Activated T-helper 2 cell treated with anti-CD3 and anti-CD28 coated beads, Interferon-gamma antibody, Interleukin-2, Interleukin-4, amounts not matched to agents 10 μg/mL and 5 μg/mL and 100 μg/mL, durations not matched to agents 14 hours and 24 hours and 36 hours (primary cell): Measurements from ENCODE around the gene OR2S2. TPM values are rescaled to one million over a fixed set of nuclear protein-coding genes. Genes with fewer than 3 reads are reported as not detected.
A peak's percentile ranks its signal among the peaks of the same experiment; 100 is the strongest.

Experiments used
- DNase-seq: peaks from one replicate; pipeline ENCODE4 v3.0.0; 2021; ENCODE audit warnings: low spot score
- H3K27ac Mint-ChIP-seq: one replicate; pipeline ENCODE4 v1.8.0; 2021; ENCODE audit warnings: mixed read lengths
- H3K27me3 Mint-ChIP-seq: one replicate; pipeline ENCODE4 v1.8.0; 2021; ENCODE audit warnings: low read depth, mixed read lengths
- H3K36me3 Mint-ChIP-seq: one replicate; pipeline ENCODE4 v1.8.0; 2021; ENCODE audit warnings: low read depth, mixed read lengths
- H3K4me1 Mint-ChIP-seq: one replicate; pipeline ENCODE4 v1.8.0; 2021; ENCODE audit warnings: low read depth, mixed read lengths
- H3K4me3 Mint-ChIP-seq: one replicate; pipeline ENCODE4 v1.8.0; 2021; ENCODE audit warnings: low read depth, mild to moderate bottlenecking, moderate library complexity, mixed read lengths
- H3K9me3 Mint-ChIP-seq: one replicate; pipeline ENCODE4 v1.8.0; 2021; ENCODE audit warnings: mixed read lengths
- intact Hi-C: fragments of 100-400 bp; cut with micrococcal nuclease; formaldehyde crosslinking; loops from one replicate; pipeline ENCODE4 v1.15.1; 2023
- total RNA-seq: library from RNA; stranded (reverse); gene quantifications from 2 replicates; pipeline ENCODE4 v1.2.3, GENCODE V29; 2022

OR2S2 gene
- total RNA-seq, 1 donor from 2014 or later, result not detected

- Mint-ChIP-seq H3K27ac (no peak overlapping the region), H3K4me1 (peaks cover 1% of the 10 kb centered on the region), H3K27me3 (peaks cover 34% of the 10 kb centered on the region), H3K36me3 (no peaks in the 10 kb centered on the region), H3K4me3 (no peak overlapping the region), H3K9me3 (no peaks in the 10 kb centered on the region)
- no peak for DNase-seq
- intact Hi-C loops, result no loop called here
Measured at GRCh38 chr9:35952526-35953191, 5.3 kb downstream of the OR2S2 start.

GRCh38 chr9:35951736-35952135 lies 6.2 kb downstream of the OR2S2 start:
- intact Hi-C loops, result no loop called here
- no peak overlapping the region for H3K4me3 Mint-ChIP-seq
- H3K36me3 Mint-ChIP-seq, result no peaks in the 10 kb centered on the region
- peaks cover 25% of the 10 kb centered on the region for H3K27me3 Mint-ChIP-seq
- no peaks in the 10 kb centered on the region for H3K9me3 Mint-ChIP-seq
- no peak overlapping the region for H3K27ac Mint-ChIP-seq
- H3K4me1 Mint-ChIP-seq, result peaks cover 1% of the 10 kb centered on the region
- DNase-seq, result no peak

GRCh38 chr9:35948901-35949318 lies 9.0 kb downstream of the OR2S2 start:
- DNase-seq, result no peak

GRCh38 chr9:35948451-35948850 lies 9.5 kb downstream of the OR2S2 start:
- DNase-seq, result no peak
- H3K27me3 Mint-ChIP-seq, result peaks cover 25% of the 10 kb centered on the region
- H3K9me3 Mint-ChIP-seq, result no peaks in the 10 kb centered on the region
- H3K4me3 Mint-ChIP-seq, result no peak overlapping the region
- H3K36me3 Mint-ChIP-seq, result no peaks in the 10 kb centered on the region
- H3K27ac Mint-ChIP-seq, result no peak overlapping the region
- peaks cover 5% of the 10 kb centered on the region for H3K4me1 Mint-ChIP-seq
- intact Hi-C loops, result no loop called here

More at GRCh38 chr9:35948901-35949318, 9.0 kb downstream of the OR2S2 start:
- intact Hi-C loops, result no loop called here
- H3K27ac Mint-ChIP-seq, result no peak overlapping the region
- H3K27me3 Mint-ChIP-seq, result peaks cover 23% of the 10 kb centered on the region
- no peaks in the 10 kb centered on the region for H3K9me3 Mint-ChIP-seq
- H3K36me3 Mint-ChIP-seq, result no peaks in the 10 kb centered on the region
- H3K4me1 Mint-ChIP-seq, result peaks cover 5% of the 10 kb centered on the region
- H3K4me3 Mint-ChIP-seq, result no peak overlapping the region

- Mint-ChIP-seq H3K4me1 (peaks cover 12% of the 10 kb centered on the region), H3K27me3 (peaks cover 15% of the 10 kb centered on the region), H3K9me3 (no peaks in the 10 kb centered on the region), H3K4me3 (no peak overlapping the region), H3K27ac (no peak overlapping the region), H3K36me3 (no peaks in the 10 kb centered on the region)
- DNase-seq, result peak; percentile 40
- intact Hi-C loops, result loop anchor here (1.0 kb wide), 1 partner anchor 42 kb away; no protein-coding TSS in a partner anchor
Measured at GRCh38 chr9:35945341-35946018, 12.5 kb downstream of the OR2S2 start.

GRCh38 chr9:35944841-35945240 lies 13.1 kb downstream of the OR2S2 start:
- no peak for DNase-seq
- peaks cover 15% of the 10 kb centered on the region for H3K27me3 Mint-ChIP-seq
- no peaks in the 10 kb centered on the region for H3K9me3 Mint-ChIP-seq
- intact Hi-C loops, result loop anchor here (1.0 kb wide), 1 partner anchor 42 kb away; no protein-coding TSS in a partner anchor
- no peak overlapping the region for H3K4me3 Mint-ChIP-seq
- no peaks in the 10 kb centered on the region for H3K36me3 Mint-ChIP-seq
- peaks cover 19% of the 10 kb centered on the region for H3K4me1 Mint-ChIP-seq
- no peak overlapping the region for H3K27ac Mint-ChIP-seq

GRCh38 chr9:35944173-35944572 lies 13.8 kb downstream of the OR2S2 start:
- no peak overlapping the region for H3K4me3 Mint-ChIP-seq
- peaks cover 20% of the 10 kb centered on the region for H3K4me1 Mint-ChIP-seq
- H3K9me3 Mint-ChIP-seq, result no peaks in the 10 kb centered on the region
- no peaks in the 10 kb centered on the region for H3K36me3 Mint-ChIP-seq
- peaks cover 11% of the 10 kb centered on the region for H3K27me3 Mint-ChIP-seq
- DNase-seq, result no peak
- intact Hi-C loops, result no loop called here
- H3K27ac Mint-ChIP-seq, result no peak overlapping the region

- intact Hi-C loops, result no loop called here
- H3K27ac Mint-ChIP-seq, result no peak overlapping the region
- H3K27me3 Mint-ChIP-seq, result peaks cover 5% of the 10 kb centered on the region
- H3K9me3 Mint-ChIP-seq, result peaks cover 2% of the 10 kb centered on the region
- DNase-seq, result no peak
- peaks cover 2% of the 10 kb centered on the region for H3K36me3 Mint-ChIP-seq
- no peak overlapping the region for H3K4me3 Mint-ChIP-seq
- H3K4me1 Mint-ChIP-seq, result peaks cover 24% of the 10 kb centered on the region
Measured at GRCh38 chr9:35942286-35942685, 15.7 kb downstream of the OR2S2 start.

- no peak for DNase-seq
- H3K9me3 Mint-ChIP-seq, result peaks cover 8% of the 10 kb centered on the region
- H3K27me3 Mint-ChIP-seq, result peaks cover 4% of the 10 kb centered on the region
- intact Hi-C loops, result no loop called here
- peaks cover 25% of the 10 kb centered on the region for H3K4me1 Mint-ChIP-seq
- no peak overlapping the region for H3K4me3 Mint-ChIP-seq
- H3K36me3 Mint-ChIP-seq, result peaks cover 5% of the 10 kb centered on the region
- no peak overlapping the region for H3K27ac Mint-ChIP-seq
Measured at GRCh38 chr9:35940458-35941407, 17.2 kb downstream of the OR2S2 start.

- intact Hi-C loops, result no loop called here
- Mint-ChIP-seq H3K4me3 (no peak overlapping the region), H3K27me3 (peaks cover 4% of the 10 kb centered on the region), H3K4me1 (peaks cover 23% of the 10 kb centered on the region), H3K9me3 (peaks cover 8% of the 10 kb centered on the region), H3K36me3 (peaks cover 5% of the 10 kb centered on the region), H3K27ac (no peak overlapping the region)
- no peak for DNase-seq
Measured at GRCh38 chr9:35939679-35940250, 18.2 kb downstream of the OR2S2 start.

- no peak for DNase-seq
- intact Hi-C loops, result no loop called here
- peaks cover 8% of the 10 kb centered on the region for H3K9me3 Mint-ChIP-seq
- H3K36me3 Mint-ChIP-seq, result peaks cover 5% of the 10 kb centered on the region
- peaks cover 24% of the 10 kb centered on the region for H3K4me1 Mint-ChIP-seq
- no peak overlapping the region for H3K4me3 Mint-ChIP-seq
- no peaks in the 10 kb centered on the region for H3K27me3 Mint-ChIP-seq
- H3K27ac Mint-ChIP-seq, result no peak overlapping the region
Measured at GRCh38 chr9:35938474-35939356, 19.2 kb downstream of the OR2S2 start.

- Mint-ChIP-seq H3K27me3 (no peaks in the 10 kb centered on the region), H3K4me3 (no peak overlapping the region), H3K36me3 (peaks cover 5% of the 10 kb centered on the region), H3K27ac (no peak overlapping the region), H3K4me1 (peaks cover 35% of the 10 kb centered on the region), H3K9me3 (peaks cover 8% of the 10 kb centered on the region)
- intact Hi-C loops, result no loop called here
- no peak for DNase-seq
Measured at GRCh38 chr9:35937227-35937626, 20.7 kb downstream of the OR2S2 start.
